GM12878 (cell line): ENCODE measurements around the gene DUOX2. TPM values are rescaled to one million over a fixed set of nuclear protein-coding genes. Genes with fewer than 3 reads are reported as not detected.

Experiments
- ATAC-seq: fragments of 200-7000 bp; cut with Tn5 transposase; 3 replicates; pipeline ENCODE4 v1.9.1; 2020; ENCODE audit warnings: mild to moderate bottlenecking, moderate library complexity
- BruUV-seq: library from RNA; stranded (reverse); fragments of 400-500 nt; replicated peaks from 2 replicates; lab custom pipeline; 2021; lab: Mats Ljungman, UMichigan
- CTCF ChIA-PET: fragments of 300-600 bp; sonication (Branson Sonifier 250); formaldehyde crosslinking; extraction: SDS; loops from one replicate; lab custom pipeline; 2021; ENCODE audit warnings: inconsistent platforms; lab: Yijun Ruan, JAX
- POLR2A ChIA-PET: fragments of 350-600 bp; formaldehyde crosslinking; extraction: SDS; loops from one replicate; lab custom pipeline; 2021; ENCODE audit warnings: inconsistent platforms; lab: Charles Lee
- RAD21 ChIA-PET: fragments of 300-600 bp; sonication (Branson Sonifier 250); formaldehyde crosslinking; loops from one replicate; lab custom pipeline; 2023; ENCODE audit warnings: antibody characterized with exemption; ENCODE audit not compliant: unreplicated experiment; lab: Charles Lee
- SMC1A ChIA-PET: fragments of 300-600 bp; sonication (Branson Sonifier 250); formaldehyde crosslinking; loops from one replicate; lab custom pipeline; 2023; ENCODE audit not compliant: unreplicated experiment, uncharacterized antibody; lab: Charles Lee
- DNase-seq: peaks from one replicate; pipeline ENCODE4 v3.0.0-alpha.2; 2011; ENCODE audit warnings: low read depth, low spot score
- FAIRE-seq: peaks from 3 replicates; lab custom pipeline; 2011; peaks lifted over from hg19 to GRCh38; lab: Jason Lieb, UNC
- H2AFZ ChIP-seq: 2 replicates; pipeline ENCODE4 v1.6.0; 2011; ENCODE audit warnings: low read depth, low read length, control low read depth; ENCODE audit not compliant: control insufficient read depth
- H3K27ac ChIP-seq: 2 replicates; pipeline ENCODE4 v1.5.1; 2011; ENCODE audit warnings: control low read depth; ENCODE audit not compliant: control insufficient read depth, insufficient read depth
- H3K27me3 ChIP-seq, 2 experiments: replicated peaks in 1 of 2; 2 replicates each; pipeline versions ENCODE4 v1.6.0 to v1.6.1; 2011; ENCODE audit warnings: low read length in 1 of 2; ENCODE audit not compliant: control insufficient read depth in 2 of 2, insufficient read depth in 2 of 2
- H3K36me3 ChIP-seq, 2 experiments: 2 replicates each; pipeline ENCODE4 v1.5.1; 2011; ENCODE audit warnings: low read length in 1 of 2; ENCODE audit not compliant: control insufficient read depth in 2 of 2, insufficient read depth in 2 of 2
- H3K4me1 ChIP-seq: 2 replicates; pipeline ENCODE4 v1.6.1; 2011; ENCODE audit warnings: mild to moderate bottlenecking, low read length, moderate library complexity, mixed read lengths; ENCODE audit not compliant: control insufficient read depth, insufficient read depth
- H3K4me2 ChIP-seq: 2 replicates; pipeline ENCODE4 v1.6.0; 2011; ENCODE audit warnings: control low read depth; ENCODE audit not compliant: control insufficient read depth, insufficient read depth
- H3K4me3 ChIP-seq: fragments of 200-600 bp; sonication (generic); 2 replicates; pipeline ENCODE4 v1.5.1; 2016
- H3K79me2 ChIP-seq: 2 replicates; pipeline ENCODE4 v1.6.0; 2011; ENCODE audit warnings: low read length; ENCODE audit not compliant: control insufficient read depth, insufficient read depth
- H3K9ac ChIP-seq: 2 replicates; pipeline ENCODE4 v1.8.0; 2011; ENCODE audit warnings: low read length, control low read depth, mixed read lengths; ENCODE audit not compliant: control insufficient read depth, insufficient read depth
- H3K9me3 ChIP-seq: replicated peaks from 3 replicates; pipeline ENCODE4 v1.5.1; 2011; ENCODE audit warnings: mild to moderate bottlenecking, low read length; ENCODE audit not compliant: control insufficient read depth, insufficient read depth
- H4K20me1 ChIP-seq: 2 replicates; pipeline ENCODE4 v1.6.0; 2011; ENCODE audit not compliant: control insufficient read depth, insufficient read depth
- CBX3 ChIP-seq: fragments of 200-600 bp; sonication (generic); IDR thresholded peaks from 2 replicates; pipeline ENCODE4 v1.6.1; 2016; ENCODE audit warnings: low read depth, borderline replicate concordance
- CBX5 ChIP-seq: sonication (generic); IDR thresholded peaks from 2 replicates; pipeline ENCODE4 v1.6.1; 2016; ENCODE audit warnings: low read depth, moderate library complexity, mild to moderate bottlenecking, inconsistent platforms
- JUNB ChIP-seq: IDR thresholded peaks from 2 replicates; pipeline ENCODE4 v1.6.1; 2016; ENCODE audit warnings: antibody characterized with exemption, mild to moderate bottlenecking
- NBN ChIP-seq: fragments of 450-650 bp; IDR thresholded peaks from 2 replicates; pipeline ENCODE4 v1.6.1; 2016
- NKRF ChIP-seq: fragments of 450-650 bp; conservative IDR thresholded peaks from 2 replicates; pipeline ENCODE4 v1.6.1; 2017; ENCODE audit warnings: mild to moderate bottlenecking, moderate library complexity
- NR2C1 ChIP-seq: fragments of 450-650 bp; IDR thresholded peaks from 2 replicates; pipeline ENCODE4 v1.6.1; 2017; ENCODE audit warnings: antibody characterized with exemption, mild to moderate bottlenecking, moderate library complexity
- PAX5 ChIP-seq: IDR thresholded peaks from 2 replicates; pipeline ENCODE4 v1.6.1; 2011; ENCODE audit warnings: low read depth, low read length, borderline replicate concordance
- POLR2AphosphoS5 ChIP-seq: IDR thresholded peaks from 2 replicates; pipeline ENCODE4 v1.6.1; 2011; ENCODE audit warnings: mild to moderate bottlenecking, low read length, inconsistent platforms
- POU2F2 ChIP-seq: IDR thresholded peaks from 3 replicates; pipeline ENCODE4 v1.6.1; 2011; ENCODE audit warnings: low read depth, mild to moderate bottlenecking, low read length, borderline replicate concordance
- RAD51 ChIP-seq: fragments of 450-650 bp; IDR thresholded peaks from 2 replicates; pipeline ENCODE4 v1.6.1; 2016; ENCODE audit warnings: moderate library complexity, mild to moderate bottlenecking, inconsistent platforms
- RELA ChIP-seq: fragments of 450-650 bp; IDR thresholded peaks from 2 replicates; pipeline ENCODE4 v1.8.0; 2014; ENCODE audit warnings: borderline replicate concordance; ENCODE audit not compliant: partially characterized antibody
- RELB ChIP-seq: fragments of 450-650 bp; IDR thresholded peaks from 2 replicates; pipeline ENCODE4 v1.6.1; 2017; ENCODE audit warnings: low read depth, mild to moderate bottlenecking, moderate library complexity
- SREBF1 ChIP-seq: IDR thresholded peaks from 2 replicates; pipeline ENCODE4 v1.6.1; 2012; ENCODE audit warnings: mild to moderate bottlenecking, low read length
- STAT1 ChIP-seq: fragments of 450-650 bp; conservative IDR thresholded peaks from 2 replicates; pipeline ENCODE4 v1.6.1; 2014; ENCODE audit warnings: antibody characterized with exemption, mild to moderate bottlenecking
- WRNIP1 ChIP-seq: IDR thresholded peaks from 2 replicates; pipeline ENCODE4 v1.6.1; 2011; ENCODE audit warnings: low read depth, low read length, improper control_type of control experiment, borderline replicate concordance
- YBX1 ChIP-seq: fragments of 450-650 bp; IDR thresholded peaks from 2 replicates; pipeline ENCODE4 v1.6.1; 2016; ENCODE audit warnings: antibody characterized with exemption
- ZBTB11 ChIP-seq: fragments of 450-650 bp; formaldehyde crosslinking; IDR thresholded peaks from 2 replicates; pipeline ENCODE4 v1.5.0; 2022; ENCODE audit warnings: mild to moderate bottlenecking, missing genetic modification characterization
- ZNF217 ChIP-seq: fragments of 450-650 bp; IDR thresholded peaks from 2 replicates; pipeline ENCODE4 v1.6.1; 2017; ENCODE audit warnings: antibody characterized with exemption, mild to moderate bottlenecking
- WGBS: methylation state at CpG from one replicate; pipeline ENCODE4 v1.1.6; 2016; ENCODE audit warnings: low lambda C conversion rate; ENCODE audit not compliant: insufficient replicate concordance, insufficient coverage; ENCODE audit errors: missing lambda C conversion rate; 5-methylcytosine and 5-hydroxymethylcytosine counted together
- in situ Hi-C: fragments of 300-500 bp; cut with MboI; formaldehyde crosslinking; loops from 9 replicates; pipeline ENCODE4 v1.14.3; 2018; ENCODE audit warnings: mixed read lengths
- intact Hi-C: fragments of 100-400 bp; cut with micrococcal nuclease; formaldehyde crosslinking; loops from one replicate; pipeline ENCODE4 v1.14.2; 2022; ENCODE audit not compliant: unreplicated experiment
- polyA plus RNA-seq, 11 experiments: library from polyadenylated mRNA; depleted of rRNA in 4 of 11; unstranded in 6 of 11; stranded (reverse) in 5 of 11; fragments of >200 nt; fragmentation: Nextera tagmentation in 4 of 11; fragmentation: Illumina TruSeq in 1 of 11; extraction: Ambion mirVana in 4 of 11; extraction: Trizol in 1 of 11; gene quantifications; 1 replicate in 1 of 11; 2 replicates in 10 of 11; pipeline versions ENCODE4 v1.2.1 to v1.2.3, GENCODE V29; 2011 to 2016; ENCODE audit warnings: inconsistent platforms in 2 of 11, missing spikeins in 2 of 11, low read depth in 1 of 11
- total RNA-seq, 4 experiments: library from RNA; depleted of rRNA in 3 of 4; stranded (reverse); fragments of >200 nt in 3 of 4; fragmentation: Illumina TruSeq in 1 of 4; extraction: Trizol in 1 of 4; gene quantifications; 2 replicates each; pipeline versions ENCODE4 v1.2.1 to v1.2.3, GENCODE V29; 2013 to 2021

Gene DUOX2
- total and polyA plus RNA-seq, 10 of the 15 experiments (the other 5 are each of a cell fraction or from before 2014, with no cell fraction given), result 0.05 TPM; not detected in 9

GRCh38 chr15:45093622-45094357 is 20.2 kb downstream of the DUOX2 start (continued):
- TF ChIP-seq RELB, result no peak

- in situ Hi-C loops, result no loop called here
- H3K27me3 ChIP-seq, result peaks cover 0 to 2% of the 10 kb centered on the region in 2 experiments; a peak in 1 of 4 replicates
- TF ChIP-seq CBX3 (no peak), POLR2AphosphoS5 (no peak), JUNB (no peak), ZNF217 (no peak), CBX5 (no peak), STAT1 (no peak), POU2F2 (no peak), NKRF (no peak), NR2C1 (no peak), NBN (no peak), RELA (no peak), WRNIP1 (no peak), PAX5 (no peak), SREBF1 (no peak), ZBTB11 (CRISPR knock-in tag) (no peak), YBX1 (no peak), RAD51 (no peak)
Observed at GRCh38 chr15:45093013-45093412, 21.0 kb downstream of the DUOX2 start.

More at GRCh38 chr15:45093013-45093412, 21.0 kb downstream of the DUOX2 start:
- no peak for ATAC-seq
- FAIRE-seq, result no peak
- Histone ChIP-seq H3K9ac (no peak overlapping the region), H4K20me1 (no peaks in the 10 kb centered on the region), H2AFZ (no peak overlapping the region), H3K4me2 (no peak overlapping the region), H3K9me3 (no peaks in the 10 kb centered on the region), H3K36me3 (no peaks in the 10 kb centered on the region), H3K4me3 (no peak overlapping the region), H3K27ac (no peak overlapping the region), H3K79me2 (no peaks in the 10 kb centered on the region), H3K4me1 (no peaks in the 10 kb centered on the region)
- no peak for DNase-seq
- no TSS peak for BruUV-seq
- 49% methylated on average over 4 of the region's 4 CpGs for WGBS
- SMC1A ChIA-PET, result no interaction called here
- CTCF ChIA-PET, result interaction anchor here (0.7 to 1.2 kb wide), 2 partner anchors 31 to 34 kb away, joined by 3 read pairs; no protein-coding TSS in a partner anchor
- POLR2A ChIA-PET, result no interaction called here
- RAD21 ChIA-PET, result no interaction called here
- intact Hi-C loops, result no loop called here
